B cell (primary cell): Measurements from ENCODE around the gene ABCC1. TPM values are rescaled to one million over a fixed set of nuclear protein-coding genes. Genes with fewer than 3 reads are reported as not detected.

Source experiments
- ATAC-seq: fragments of 200-7000 bp; cut with Tn5 transposase; one replicate; pipeline ENCODE4 v1.10.0; 2021; ENCODE audit warnings: low read depth, mild to moderate bottlenecking, moderate number of reproducible peaks, moderate library complexity
- CTCF ChIA-PET: fragments of 350-600 bp; sonication (Branson Sonifier 250); formaldehyde crosslinking; loops from one replicate; lab custom pipeline; 2021; ENCODE audit warnings: antibody characterized with exemption, inconsistent platforms; lab: Charles Lee
- POLR2A ChIA-PET: fragments of 350-600 bp; sonication (Branson Sonifier 250); formaldehyde crosslinking; loops from one replicate; lab custom pipeline; 2021; ENCODE audit warnings: antibody characterized with exemption; lab: Charles Lee
- DNase-seq: peaks from one replicate; pipeline ENCODE4 v3.0.0; 2013
- H2AFZ ChIP-seq: 2 replicates; pipeline ENCODE4 v1.6.1; 2012; ENCODE audit warnings: mild to moderate bottlenecking, low read depth, low read length; ENCODE audit not compliant: insufficient read depth, poor library complexity, severe bottlenecking
- H3K27ac ChIP-seq, 2 donors: 1 replicate in 1 of 2; 2 replicates in 1 of 2; pipeline ENCODE4 v1.5.1; 2012 to 2013; ENCODE audit warnings: low read length in 2 of 2, mild to moderate bottlenecking in 2 of 2, moderate library complexity in 1 of 2
- H3K27me3 ChIP-seq, 4 experiments: fragments of 200-600 bp in 1 of 4; sonication (generic) in 1 of 4; replicated peaks in 1 of 4; 1 replicate in 2 of 4; 2 replicates in 2 of 4; pipeline versions ENCODE4 v1.6.1 to v1.7.0; 2013 to 2016; ENCODE audit warnings: low read length in 3 of 4, mild to moderate bottlenecking in 2 of 4, mixed read lengths in 1 of 4, moderate library complexity in 1 of 4; ENCODE audit not compliant: insufficient read depth in 4 of 4, control insufficient read depth in 3 of 4; ENCODE audit errors: control extremely low read depth in 1 of 4
- H3K36me3 ChIP-seq, 2 experiments: replicated peaks in 1 of 2; 1 replicate in 1 of 2; 2 replicates in 1 of 2; pipeline versions ENCODE4 v1.6.1 to v1.7.1; 2013; ENCODE audit warnings: low read length in 1 of 2; ENCODE audit not compliant: insufficient read depth in 2 of 2, control insufficient read depth in 1 of 2; ENCODE audit errors: control extremely low read depth in 1 of 2, extremely low read depth in 1 of 2
- H3K4me1 ChIP-seq, 2 donors: fragments of 200-600 bp in 1 of 2; sonication (generic) in 1 of 2; 1 replicate in 1 of 2; 2 replicates in 1 of 2; pipeline versions ENCODE4 v1.5.1 to v1.6.1; 2013 to 2017; ENCODE audit warnings: low read length in 2 of 2; ENCODE audit not compliant: control insufficient read depth in 2 of 2, insufficient read depth in 2 of 2
- H3K4me2 ChIP-seq: replicated peaks from 2 replicates; pipeline ENCODE3; 2012; ENCODE audit warnings: mild to moderate bottlenecking, low read depth, low read length; ENCODE audit not compliant: poor library complexity, severe bottlenecking
- H3K4me3 ChIP-seq, 5 experiments: fragments of 200-600 bp in 1 of 5; sonication (generic) in 1 of 5; 1 replicate in 3 of 5; 2 replicates in 2 of 5; pipeline versions ENCODE4 v1.5.1 to v1.7.0; 2011 to 2016; ENCODE audit warnings: low read length in 4 of 5, mild to moderate bottlenecking in 4 of 5, low read depth in 2 of 5, control low read depth in 1 of 5, moderate library complexity in 1 of 5; ENCODE audit not compliant: insufficient read depth in 1 of 5; ENCODE audit errors: control extremely low read depth in 1 of 5, extremely low read depth in 1 of 5
- H3K79me2 ChIP-seq: fragments of 200-600 bp; sonication (generic); one replicate; pipeline ENCODE4 v1.6.0; 2016; ENCODE audit warnings: low read length; ENCODE audit not compliant: control insufficient read depth, insufficient read depth
- H3K9ac ChIP-seq: fragments of 200-600 bp; sonication (generic); 2 replicates; pipeline ENCODE4 v1.6.1; 2017; ENCODE audit warnings: mild to moderate bottlenecking, low read length, moderate library complexity
- H3K9me3 ChIP-seq, 3 donors: one replicate each; pipeline versions ENCODE4 v1.6.1 to v1.7.1; 2013; ENCODE audit warnings: low read length in 2 of 3; ENCODE audit not compliant: control insufficient read depth in 2 of 3, insufficient read depth in 1 of 3; ENCODE audit errors: control extremely low read depth in 1 of 3
- H4K20me1 ChIP-seq: 2 replicates; pipeline ENCODE4 v1.6.0; 2012; ENCODE audit warnings: mild to moderate bottlenecking, low read length; ENCODE audit not compliant: insufficient read depth, control insufficient read depth, poor library complexity, severe bottlenecking
- H3K27ac Mint-ChIP-seq: one replicate; pipeline ENCODE4 v1.8.0; 2021; ENCODE audit warnings: mixed read lengths
- H3K27me3 Mint-ChIP-seq: one replicate; pipeline ENCODE4 v1.8.0; 2021; ENCODE audit warnings: mixed read lengths
- H3K4me1 Mint-ChIP-seq: one replicate; pipeline ENCODE4 v1.8.0; 2021; ENCODE audit warnings: mixed read lengths
- H3K4me3 Mint-ChIP-seq: one replicate; pipeline ENCODE4 v1.8.0; 2021; ENCODE audit warnings: mixed read lengths
- H3K9me3 Mint-ChIP-seq: one replicate; pipeline ENCODE4 v1.8.0; 2022; ENCODE audit warnings: mixed read lengths; ENCODE audit not compliant: insufficient read depth
- CTCF ChIP-seq: fragments of 200-600 bp; IDR thresholded peaks from one replicate; pipeline ENCODE4 v1.8.0; 2022; ENCODE audit warnings: antibody characterized with exemption, mild to moderate bottlenecking
- EZH2 ChIP-seq: IDR thresholded peaks from 2 replicates; pipeline ENCODE4 v1.6.1; 2012; ENCODE audit warnings: borderline replicate concordance, low read depth, mild to moderate bottlenecking, moderate library complexity, low read length; ENCODE audit not compliant: insufficient read depth, poor library complexity, severe bottlenecking
- WGBS: methylation state at CpG from one replicate; pipeline ENCODE4 v1.1.5; 2013; ENCODE audit warnings: missing lambda C conversion rate; ENCODE audit not compliant: insufficient coverage; 5-methylcytosine and 5-hydroxymethylcytosine counted together
- intact Hi-C: fragments of 100-400 bp; cut with micrococcal nuclease; formaldehyde crosslinking; loops from one replicate; pipeline ENCODE4 v1.10.0; 2022
- polyA plus RNA-seq: library from polyadenylated mRNA; depleted of rRNA; stranded (reverse); fragments of >200 nt; gene quantifications from 2 replicates; pipeline ENCODE4 v1.2.3, GENCODE V29; 2012
- total RNA-seq, 2 donors: library from RNA; stranded (reverse); fragments of 120-200 nt in 1 of 2; gene quantifications; 1 replicate in 1 of 2; 2 replicates in 1 of 2; pipeline versions ENCODE4 v1.2.3 to v1.2.4, GENCODE V29; 2013 to 2022

The ABCC1 gene
- total and polyA plus RNA-seq, 2 donors (not counting 1 experiment from before 2014, with no cell fraction given): 21.8 to 73.0 TPM

DNA sequence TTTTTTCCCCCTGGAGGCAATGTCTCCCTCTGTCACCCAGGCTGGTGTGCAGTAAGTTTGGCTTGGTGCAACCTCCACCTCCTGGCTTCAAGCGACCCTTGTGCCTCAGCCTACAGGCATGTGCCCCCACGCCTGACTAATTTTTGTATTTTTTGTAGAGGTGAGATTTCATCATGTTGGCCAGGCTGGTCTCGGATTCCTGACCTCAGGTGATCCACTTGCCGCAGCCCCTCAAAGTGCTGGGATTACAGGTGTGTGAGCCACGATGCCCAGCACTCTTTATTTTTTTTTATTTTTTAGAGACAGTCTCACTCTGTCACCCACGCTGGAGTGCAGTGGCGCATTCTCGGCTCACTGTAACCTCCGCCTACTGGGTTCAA lies 160.7 kb downstream of the ABCC1 start:
- CTCF ChIA-PET: no interaction called here
- peaks cover 17 to 56% of the 10 kb centered on the region in 2 experiments for H3K36me3 ChIP-seq

GRCh38 chr16:16111639-16112038 lies 162.2 kb downstream of the ABCC1 start:
- Histone ChIP-seq H2AFZ (no peak overlapping the region), H4K20me1 (no peaks in the 10 kb centered on the region), H3K36me3 (peaks cover 15 to 58% of the 10 kb centered on the region in 2 experiments), H3K9me3 (peaks cover 0 to 11% (median 0%) of the 10 kb centered on the region in 3 donors), H3K27me3 (no peaks in the 10 kb centered on the region), H3K9ac (no peak overlapping the region), H3K4me3 (no peak overlapping the region), H3K4me2 (no peak overlapping the region), H3K79me2 (no peaks in the 10 kb centered on the region), H3K27ac (no peak overlapping the region), H3K4me1 (no peaks in the 10 kb centered on the region)
- DNase-seq: no peak
- Mint-ChIP-seq H3K9me3 (no peaks in the 10 kb centered on the region), H3K4me1 (no peaks in the 10 kb centered on the region), H3K4me3 (no peak overlapping the region), H3K27ac (no peak overlapping the region), H3K27me3 (no peaks in the 10 kb centered on the region)
- POLR2A ChIA-PET: no interaction called here
- 98% methylated on average over 4 of the region's 4 CpGs for WGBS
- intact Hi-C loops: no loop called here
- no peak for TF ChIP-seq CTCF
- TF ChIP-seq EZH2: no peak
- CTCF ChIA-PET: interaction anchor here (0.6 kb wide), 1 partner anchor 1039 kb away, joined by 3 read pairs; no protein-coding TSS in a partner anchor
- ATAC-seq: no peak

More for the DNA sequence above, 160.7 kb downstream of the ABCC1 start:
- no peak overlapping the region for H3K4me3 ChIP-seq
- peaks cover 0 to 9% of the 10 kb centered on the region in 2 donors for H3K4me1 ChIP-seq
- Mint-ChIP-seq H3K27ac (peak overlapping the region; percentile 15), H3K27me3 (no peaks in the 10 kb centered on the region), H3K4me1 (peaks cover 7% of the 10 kb centered on the region), H3K4me3 (no peak overlapping the region), H3K9me3 (no peaks in the 10 kb centered on the region)
- H4K20me1 ChIP-seq: no peaks in the 10 kb centered on the region
- H3K4me2 ChIP-seq: no peak overlapping the region
- no peaks in the 10 kb centered on the region for H3K27me3 ChIP-seq
- no peak overlapping the region for H3K9ac ChIP-seq
- H3K27ac ChIP-seq: no peak overlapping the region
- no peak for ATAC-seq
- POLR2A ChIA-PET: no interaction called here
- DNase-seq: no peak
- H2AFZ ChIP-seq: no peak overlapping the region
- TF ChIP-seq CTCF: no peak
- no peak for TF ChIP-seq EZH2
- 97% methylated on average over 6 of the region's 9 CpGs for WGBS
- intact Hi-C loops: no loop called here
- no peaks in the 10 kb centered on the region for H3K79me2 ChIP-seq
- peaks cover 0 to 4% (median 0%) of the 10 kb centered on the region in 3 donors for H3K9me3 ChIP-seq
